HG03060 (cell line): ENCODE results near the gene GGTLC2.
"Not testable (repeated sequence)": the region's sequence is repeated elsewhere in the genome, so short reads cannot be mapped to it uniquely, and the experiment has no call there.

Experiments used
- ATAC-seq: cut with Tn5 transposase; IDR thresholded peaks from one replicate; pipeline ENCODE4 v1.9.1; 2021; ENCODE audit warnings: low read depth, moderate number of reproducible peaks; ENCODE audit not compliant: unreplicated experiment

The GGTLC2 gene

GRCh38 chr22:22633533-22633932, 10.9 kb upstream of the GGTLC2 start:
- ATAC-seq, result not testable (repeated sequence)

DNA sequence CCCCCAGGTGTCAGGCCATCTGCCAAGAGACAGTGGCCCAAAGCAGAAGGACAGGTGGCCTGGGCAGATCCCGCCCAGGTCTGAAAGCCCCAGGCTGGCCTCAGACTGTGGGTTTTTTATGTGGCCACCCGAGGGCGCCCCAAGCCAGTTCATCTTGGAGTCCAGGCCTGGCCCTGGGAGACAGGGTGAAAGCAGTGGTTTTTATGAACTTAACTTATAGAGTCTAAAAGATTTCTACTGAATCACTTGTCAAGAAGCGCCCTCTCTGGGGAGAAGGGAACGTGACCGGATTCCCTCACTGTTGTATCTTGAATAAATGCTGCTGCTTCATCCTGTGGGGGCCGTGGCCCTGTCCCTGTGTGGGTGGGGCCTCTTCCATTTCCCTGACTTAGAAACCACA, 8.2 kb upstream of the GGTLC2 start:
- not testable (repeated sequence) for ATAC-seq

DNA sequence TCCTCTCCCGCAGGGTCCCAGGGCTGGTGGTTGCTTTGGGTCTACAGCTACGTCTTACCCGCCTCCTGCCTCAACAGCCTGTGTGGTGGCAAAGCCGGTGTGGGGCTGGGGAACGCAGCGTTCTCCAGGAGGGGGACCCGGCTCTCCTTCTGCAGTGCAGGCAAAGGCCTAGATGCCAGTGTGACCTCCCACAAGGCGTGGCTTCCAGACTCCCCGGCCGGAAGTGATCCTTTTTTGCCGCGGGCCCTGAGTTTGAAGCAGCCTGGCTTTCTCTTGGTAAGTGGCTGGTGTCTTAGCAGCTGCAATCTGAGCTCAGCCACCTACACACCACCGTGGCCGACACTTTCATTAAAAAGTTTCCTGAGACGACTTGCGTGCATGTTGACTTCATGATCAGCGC, 6.1 kb upstream of the GGTLC2 start:
- not testable (repeated sequence) for ATAC-seq

DNA sequence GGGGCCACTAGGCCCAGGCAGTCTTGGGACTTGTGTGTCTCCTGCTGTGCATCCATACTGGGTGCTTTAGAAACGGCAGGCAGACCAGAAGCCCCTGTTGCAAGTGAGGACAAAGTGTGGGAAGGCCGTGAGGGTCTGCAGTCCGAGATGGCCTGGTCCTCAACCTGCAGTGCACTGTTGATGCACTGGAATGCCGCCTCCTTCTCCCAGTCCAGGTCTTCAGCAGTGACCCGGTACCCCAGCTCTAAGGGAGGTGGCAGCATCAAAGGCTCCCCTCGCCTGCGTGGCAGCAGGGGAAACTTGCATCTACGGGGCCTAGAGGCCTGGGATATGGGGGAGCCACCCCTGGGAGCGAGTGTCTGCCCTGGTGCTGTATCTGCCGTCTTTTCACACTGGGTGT, 2.2 kb upstream of the GGTLC2 start:
- ATAC-seq, result not testable (repeated sequence)

GRCh38 chr22:22645969-22646368, 1.6 kb downstream of the GGTLC2 start:
- not testable (repeated sequence) for ATAC-seq

DNA sequence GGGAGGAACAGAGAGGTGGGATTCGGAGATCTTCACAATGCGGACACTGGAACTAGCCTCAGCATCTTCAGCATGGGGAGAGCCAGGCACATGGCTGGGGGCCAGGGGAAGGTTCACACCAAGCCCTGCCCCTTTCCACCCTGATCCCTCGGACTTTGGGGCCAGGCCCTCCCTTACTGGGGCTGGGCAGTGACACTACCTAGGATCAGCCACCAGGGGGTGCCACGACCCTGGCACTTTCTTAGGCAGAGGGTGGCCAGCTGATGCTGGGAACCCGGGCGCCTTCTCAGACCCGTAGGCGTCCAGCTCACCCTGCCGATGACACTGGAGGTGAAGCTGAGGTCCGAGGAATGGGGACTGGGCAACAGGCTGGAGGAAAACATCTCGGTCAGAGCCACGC, 3.5 kb downstream of the GGTLC2 start:
- not testable (repeated sequence) for ATAC-seq

- not testable (repeated sequence) for ATAC-seq
These were observed 4.6 kb downstream of the GGTLC2 start for GRCh38 chr22:22648863-22649536.

GRCh38 chr22:22649761-22650160, 5.3 kb downstream of the GGTLC2 start:
- not testable (repeated sequence) for ATAC-seq

DNA sequence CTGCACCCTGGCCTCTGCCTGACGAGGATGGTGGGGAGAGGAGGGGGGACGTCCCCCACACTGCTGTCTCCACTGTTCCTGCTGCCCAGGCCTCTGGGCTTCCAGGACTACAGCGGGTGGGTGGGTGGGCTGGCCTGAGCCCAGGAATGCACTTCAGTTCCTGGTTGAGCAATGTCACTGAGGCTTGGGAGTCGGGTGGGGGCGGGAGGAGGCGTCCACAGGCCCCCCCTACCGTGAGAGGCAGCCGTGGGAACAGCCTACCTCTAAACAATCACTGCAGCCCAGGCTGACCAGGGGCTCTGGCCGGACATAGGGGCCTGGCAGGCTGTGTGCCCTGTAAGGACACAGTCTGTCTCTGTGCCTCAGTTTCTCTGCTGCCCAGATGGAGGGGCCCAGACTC, 6.0 kb downstream of the GGTLC2 start:
- ATAC-seq, result not testable (repeated sequence)

DNA sequence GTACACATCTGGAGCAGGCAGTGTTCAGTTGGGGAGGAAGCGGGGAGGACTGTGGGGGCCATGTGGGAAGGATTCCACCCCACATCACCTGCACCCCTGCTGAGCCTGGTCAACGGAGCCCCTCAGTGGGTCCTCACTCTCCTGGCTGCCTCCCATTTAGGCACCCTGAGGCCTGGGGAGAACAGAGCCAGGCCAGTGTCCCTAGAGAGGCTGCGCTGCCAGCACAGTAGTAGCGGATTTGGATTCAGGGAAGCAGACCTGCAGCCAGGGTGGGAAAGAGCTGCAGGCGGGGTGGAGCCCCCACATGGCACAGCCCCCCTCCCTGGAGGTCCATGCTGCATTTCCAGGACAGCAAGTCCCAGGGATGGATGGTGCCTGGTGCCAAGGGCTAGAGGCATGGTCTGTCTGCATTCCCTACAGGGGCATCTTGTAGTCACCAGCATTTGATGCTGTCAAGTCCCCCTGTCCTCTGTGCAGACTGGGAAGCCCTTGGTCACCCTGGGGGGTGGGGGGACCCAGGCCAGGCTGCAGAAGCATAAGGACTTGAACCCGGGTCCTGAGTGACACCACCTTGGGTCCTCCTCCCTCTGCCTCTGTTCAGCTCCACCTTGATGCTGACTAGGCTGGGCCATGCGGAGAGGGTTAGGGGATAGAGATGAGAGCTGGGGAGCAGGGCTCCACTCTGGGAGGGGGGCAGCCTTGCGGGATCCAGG, 6.5 kb downstream of the GGTLC2 start:
- not testable (repeated sequence) for ATAC-seq

- not testable (repeated sequence) for ATAC-seq
These were observed 7.2 kb downstream of the GGTLC2 start for GRCh38 chr22:22651593-22651992.

- not testable (repeated sequence) for ATAC-seq
These were observed 7.7 kb downstream of the GGTLC2 start for GRCh38 chr22:22652102-22652501.

- not testable (repeated sequence) for ATAC-seq
These were observed 8.2 kb downstream of the GGTLC2 start for GRCh38 chr22:22652573-22652972.

DNA sequence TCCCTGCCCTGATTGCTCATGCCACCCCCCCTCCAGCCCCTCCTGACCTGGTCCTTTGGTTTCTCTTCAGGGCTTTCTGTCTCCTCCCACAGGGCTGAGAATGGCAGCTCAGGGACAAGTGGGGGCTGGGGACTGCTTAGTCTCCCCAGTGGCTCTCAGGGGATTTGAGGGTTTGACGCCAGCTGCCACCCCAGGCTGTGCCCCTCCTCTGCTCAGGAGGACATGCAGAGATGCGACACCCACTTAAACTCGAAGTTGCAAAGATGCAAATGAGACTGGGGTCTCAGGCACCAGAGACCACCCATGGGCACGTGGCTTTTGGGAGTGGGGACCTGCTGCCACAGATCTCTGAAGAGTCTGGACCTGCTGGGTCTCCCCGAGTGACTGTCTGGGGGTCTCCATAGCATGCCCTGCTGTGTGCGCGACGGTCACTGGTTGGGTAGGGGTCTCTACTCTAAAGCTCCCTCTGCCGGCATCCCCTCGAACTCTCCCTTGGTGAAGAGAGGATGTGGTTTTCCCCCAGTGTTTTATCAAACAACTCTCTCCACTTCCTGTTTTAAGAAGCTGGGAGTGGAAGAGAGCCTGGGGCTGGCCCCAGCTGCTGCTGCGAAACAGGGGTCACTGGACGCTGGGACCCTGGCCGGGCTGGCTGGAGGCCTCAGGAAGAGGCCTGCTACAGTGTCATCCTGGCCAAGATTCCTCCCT, 9.4 kb downstream of the GGTLC2 start:
- not testable (repeated sequence) for ATAC-seq

- no peak for ATAC-seq
These were observed 11.3 kb downstream of the GGTLC2 start for GRCh38 chr22:22655452-22656290.

GRCh38 chr22:22657712-22658111, 13.3 kb downstream of the GGTLC2 start:
- no peak for ATAC-seq

DNA sequence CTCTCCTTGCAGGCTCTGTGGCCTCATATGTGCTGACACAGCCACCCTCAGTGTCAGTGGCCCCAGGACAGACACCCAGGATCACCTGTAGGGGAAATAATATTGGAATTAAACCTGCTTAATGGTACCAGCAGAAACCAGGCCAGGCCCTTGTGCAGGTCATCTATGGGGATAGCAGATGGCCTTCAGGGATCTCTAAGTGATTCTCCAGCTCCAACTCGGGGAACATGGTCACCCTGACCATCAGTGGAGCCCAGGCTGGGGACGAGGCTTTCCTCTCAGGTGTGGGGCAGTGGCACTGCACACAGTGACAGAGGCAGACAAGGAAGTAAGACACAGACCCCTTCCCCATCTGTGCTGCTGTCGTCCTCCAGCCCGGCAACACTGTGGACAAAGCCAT, 16.9 kb downstream of the GGTLC2 start:
- ATAC-seq, result no peak

GRCh38 chr22:22662095-22662494, 17.7 kb downstream of the GGTLC2 start:
- no peak for ATAC-seq

DNA sequence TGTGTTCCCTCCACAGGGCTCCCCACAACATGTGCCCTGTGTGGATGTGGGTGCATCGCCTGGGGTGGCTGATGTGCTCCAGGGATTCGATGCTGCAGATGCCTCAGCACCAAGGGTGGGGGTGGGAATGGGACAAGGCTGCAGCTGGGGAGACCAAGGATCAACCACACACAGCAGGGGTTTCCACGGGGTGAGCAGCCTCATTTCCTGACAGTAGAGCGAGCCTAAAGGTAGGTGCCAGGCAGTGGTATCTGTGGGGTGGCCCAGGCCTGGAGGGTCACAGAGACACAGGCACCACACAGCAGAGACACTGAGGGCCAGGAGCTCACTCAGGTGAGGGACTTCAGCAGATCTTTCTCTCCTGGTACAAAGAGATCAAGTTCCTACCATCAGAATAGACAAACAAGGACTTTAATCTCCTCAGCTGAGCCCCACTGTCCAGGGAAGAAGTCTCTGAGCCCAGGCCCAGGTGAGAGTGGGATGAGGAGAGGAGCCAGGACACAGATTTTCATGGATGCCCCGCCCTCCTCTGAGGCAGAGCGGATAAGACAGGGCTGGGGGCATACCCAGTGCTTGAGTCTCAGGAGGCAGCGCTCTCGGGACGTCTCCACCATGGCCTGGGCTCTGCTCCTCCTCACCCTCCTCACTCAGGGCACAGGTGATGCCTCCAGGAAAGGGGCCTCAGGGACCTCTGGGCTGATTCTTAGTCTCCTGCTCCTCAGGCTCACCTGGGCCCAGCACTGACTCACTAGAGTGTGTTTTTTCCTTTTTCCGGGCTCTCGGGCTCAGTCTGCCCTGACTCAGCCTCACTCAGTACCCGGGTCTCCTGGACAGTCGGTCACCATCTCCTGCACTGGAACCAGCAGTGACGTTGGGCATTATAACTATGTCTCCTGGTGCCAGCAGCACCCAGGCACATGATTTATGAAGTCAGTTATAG, 19.7 kb downstream of the GGTLC2 start:
- ATAC-seq, result no peak
